ENCODE measurements around the gene TNIK. TPM values are rescaled to one million over a fixed set of nuclear protein-coding genes. Genes with fewer than 3 reads are reported as not detected.

The TNIK gene
- total and polyA plus RNA-seq, 2 donors from 2014 or later: 3.6 to 48.9 TPM

DNA sequence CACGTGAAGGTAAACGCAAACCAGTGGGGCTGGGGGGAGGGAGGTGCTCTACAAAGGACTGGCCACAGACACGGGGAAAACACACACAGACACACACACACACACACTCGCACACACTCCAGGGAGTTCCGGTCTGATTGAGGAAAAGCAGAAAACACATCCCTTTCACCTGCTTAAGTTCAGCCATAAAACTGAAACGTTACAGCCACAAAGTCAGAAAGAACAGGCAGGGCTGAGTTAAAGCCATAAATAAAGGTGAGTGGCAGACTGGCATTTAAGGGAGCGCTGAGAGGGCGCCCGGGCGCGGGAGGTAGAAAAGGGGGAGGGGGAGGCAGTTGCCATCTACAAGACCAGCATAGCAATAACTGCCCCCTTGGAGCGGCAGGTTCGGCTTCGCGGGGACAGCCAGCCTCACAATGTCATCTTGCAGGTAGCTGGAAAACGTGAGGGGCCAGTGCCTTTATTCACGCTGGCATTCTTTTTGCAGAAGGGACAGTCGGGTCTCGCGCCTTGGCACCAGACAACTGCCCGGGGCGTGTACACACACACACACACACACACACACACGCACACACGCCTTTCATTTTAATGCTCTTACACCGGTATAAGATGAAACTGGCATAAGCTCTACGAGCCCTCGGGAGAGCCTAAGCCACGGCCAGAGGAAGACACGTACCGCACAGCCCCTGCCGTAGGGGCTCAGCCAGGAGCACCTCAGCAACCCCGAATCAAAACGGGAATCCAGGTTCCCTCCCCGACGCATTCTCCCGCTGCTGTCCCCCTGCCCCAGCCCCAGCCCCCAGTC, 866 bp downstream of the TNIK start:
- Histone ChIP-seq H3K9ac (ENCODE audit: low read length in 3 of 3) (peak overlapping the region in 2 of 3 donors; percentile 67 to 73), H3K9me3 (ENCODE audit: control insufficient read depth in 2 of 3, insufficient read depth in 1 of 3, low read length in 3 of 3) (no peaks in the 10 kb centered on the region), H3K4me1 (ENCODE audit: control insufficient read depth in 2 of 3, insufficient read depth in 2 of 3, low read depth in 1 of 3, low read length in 3 of 3) (peaks cover 0 to 20% (median 12%) of the 10 kb centered on the region in 3 donors), H3K4me3 (ENCODE audit: low read length in 3 of 3) (peak overlapping the region; percentile 73 to 90 (median 78)), H3K27ac (ENCODE audit: low read depth in 2 of 2, low read length in 2 of 2) (peak overlapping the region in 1 of 2 donors; percentile 44), H3K27me3 (ENCODE audit: control insufficient read depth, insufficient read depth, low read length) (peaks cover 3% of the 10 kb centered on the region), H3K36me3 (ENCODE audit: control insufficient read depth in 2 of 3, insufficient read depth in 3 of 3, low read length in 3 of 3) (no peaks in the 10 kb centered on the region)
- DNase-seq: peak; percentile 69 to 81 (median 76)
- no peak for FAIRE-seq
- intact Hi-C loops (cut with DNase I): no loop called here
- TF ChIP-seq, protein P1, sequence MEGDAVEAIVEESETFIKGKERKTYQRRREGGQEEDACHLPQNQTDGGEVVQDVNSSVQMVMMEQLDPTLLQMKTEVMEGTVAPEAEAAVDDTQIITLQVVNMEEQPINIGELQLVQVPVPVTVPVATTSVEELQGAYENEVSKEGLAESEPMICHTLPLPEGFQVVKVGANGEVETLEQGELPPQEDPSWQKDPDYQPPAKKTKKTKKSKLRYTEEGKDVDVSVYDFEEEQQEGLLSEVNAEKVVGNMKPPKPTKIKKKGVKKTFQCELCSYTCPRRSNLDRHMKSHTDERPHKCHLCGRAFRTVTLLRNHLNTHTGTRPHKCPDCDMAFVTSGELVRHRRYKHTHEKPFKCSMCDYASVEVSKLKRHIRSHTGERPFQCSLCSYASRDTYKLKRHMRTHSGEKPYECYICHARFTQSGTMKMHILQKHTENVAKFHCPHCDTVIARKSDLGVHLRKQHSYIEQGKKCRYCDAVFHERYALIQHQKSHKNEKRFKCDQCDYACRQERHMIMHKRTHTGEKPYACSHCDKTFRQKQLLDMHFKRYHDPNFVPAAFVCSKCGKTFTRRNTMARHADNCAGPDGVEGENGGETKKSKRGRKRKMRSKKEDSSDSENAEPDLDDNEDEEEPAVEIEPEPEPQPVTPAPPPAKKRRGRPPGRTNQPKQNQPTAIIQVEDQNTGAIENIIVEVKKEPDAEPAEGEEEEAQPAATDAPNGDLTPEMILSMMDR (IDR thresholded peaks at IDR 0.05; ENCODE audit: borderline replicate concordance, extremely low read depth, insufficient read depth): no peak

DNA sequence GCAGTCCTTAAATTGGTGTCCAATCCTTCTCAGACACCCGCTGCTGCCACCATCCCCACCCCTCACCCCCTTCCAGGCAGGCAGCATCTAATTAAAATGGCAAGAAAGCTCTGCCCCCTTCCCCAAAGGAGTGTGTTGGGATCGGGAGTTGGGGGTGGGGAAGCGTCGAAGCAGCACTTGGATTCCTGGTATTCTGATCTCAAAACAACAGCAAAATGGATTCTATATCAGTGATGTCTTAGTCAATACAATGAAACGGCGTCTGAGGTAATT, 1.4 kb downstream of the TNIK start:
- H3K27ac ChIP-seq (ENCODE audit: low read depth in 2 of 2, low read length in 2 of 2): peak overlapping the region in 1 of 2 donors; percentile 6
- no peak for DNase-seq
- H3K4me3 ChIP-seq (ENCODE audit: low read length in 3 of 3): peak overlapping the region; percentile 73 to 90 (median 78)
- H3K36me3 ChIP-seq (ENCODE audit: control insufficient read depth in 2 of 3, insufficient read depth in 3 of 3, low read length in 3 of 3): no peaks in the 10 kb centered on the region
- peaks cover under 1 to 20% (median 14%) of the 10 kb centered on the region in 3 donors for H3K4me1 ChIP-seq (ENCODE audit: control insufficient read depth in 2 of 3, insufficient read depth in 2 of 3, low read depth in 1 of 3, low read length in 3 of 3)
- no peaks in the 10 kb centered on the region for H3K9me3 ChIP-seq (ENCODE audit: control insufficient read depth in 2 of 3, insufficient read depth in 1 of 3, low read length in 3 of 3)
- no peak for FAIRE-seq
- intact Hi-C loops (cut with DNase I): no loop called here
- TF ChIP-seq, protein P1 (IDR thresholded peaks at IDR 0.05; ENCODE audit: borderline replicate concordance, extremely low read depth, insufficient read depth): no peak
- peaks cover 3% of the 10 kb centered on the region for H3K27me3 ChIP-seq (ENCODE audit: control insufficient read depth, insufficient read depth, low read length)
- H3K9ac ChIP-seq (ENCODE audit: low read length in 3 of 3): peak overlapping the region in 2 of 3 donors; percentile 67 to 73

DNA sequence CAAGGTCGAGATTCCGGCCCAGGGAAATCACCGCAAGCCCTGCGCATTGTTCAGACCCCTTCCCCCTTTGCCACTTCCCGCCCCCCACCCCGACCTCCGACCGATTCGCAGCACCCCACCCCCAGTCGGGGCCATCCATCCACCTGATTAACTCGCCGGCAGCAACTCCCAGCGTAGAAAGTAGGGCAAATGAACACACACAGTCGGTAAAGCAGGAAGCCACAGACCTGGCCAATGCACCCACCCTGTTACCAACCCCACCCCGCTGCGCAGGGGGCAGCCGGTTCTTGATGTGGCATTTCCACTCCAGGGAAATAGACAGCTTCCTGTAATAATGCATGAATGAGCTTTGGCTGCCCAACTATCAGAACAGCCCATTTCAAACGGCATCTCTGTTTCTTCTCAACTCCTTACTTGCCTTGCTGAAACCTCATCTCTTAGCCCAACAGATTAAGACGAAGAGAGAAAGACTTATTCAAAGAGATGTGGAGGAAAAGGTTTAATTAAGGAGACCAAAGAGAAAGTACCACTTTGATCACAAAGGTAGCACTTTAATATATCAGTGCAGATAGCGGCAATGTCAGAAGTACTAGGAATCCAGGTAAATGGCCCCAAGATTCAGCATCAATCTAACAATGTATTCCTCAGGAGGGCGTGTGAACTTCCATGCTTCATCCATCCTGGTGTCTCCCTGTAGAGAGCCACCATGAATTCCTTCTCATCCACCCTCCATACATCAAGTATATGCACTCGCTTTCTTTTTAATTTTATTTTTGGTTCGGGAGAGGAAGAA, 1.9 kb downstream of the TNIK start:
- FAIRE-seq (no peak), DNase-seq (peak in 4 of 5 donors; percentile 20 to 72 (median 44))
- no peaks in the 10 kb centered on the region for H3K36me3 ChIP-seq (ENCODE audit: control insufficient read depth in 2 of 3, insufficient read depth in 3 of 3, low read length in 3 of 3)
- peak overlapping the region in 1 of 2 donors; percentile 14 for H3K27ac ChIP-seq (ENCODE audit: low read depth in 2 of 2, low read length in 2 of 2)
- no peaks in the 10 kb centered on the region for H3K9me3 ChIP-seq (ENCODE audit: control insufficient read depth in 2 of 3, insufficient read depth in 1 of 3, low read length in 3 of 3)
- H3K4me3 ChIP-seq (ENCODE audit: low read length in 3 of 3): peak overlapping the region; percentile 73 to 90 (median 78)
- H3K4me1 ChIP-seq (ENCODE audit: control insufficient read depth in 2 of 3, insufficient read depth in 2 of 3, low read depth in 1 of 3, low read length in 3 of 3): peaks cover 4 to 20% (median 14%) of the 10 kb centered on the region in 3 donors
- peak overlapping the region in 1 of 3 donors; percentile 73 for H3K9ac ChIP-seq (ENCODE audit: low read length in 3 of 3)
- TF ChIP-seq, protein P1 (IDR thresholded peaks at IDR 0.05; ENCODE audit: borderline replicate concordance, extremely low read depth, insufficient read depth): no peak
- intact Hi-C loops (cut with DNase I): no loop called here
- H3K27me3 ChIP-seq (ENCODE audit: control insufficient read depth, insufficient read depth, low read length): peaks cover 3% of the 10 kb centered on the region

Measured in kidney (tissue), 14 donors.